ENCODE results near the gene CFAP99.
A peak's percentile ranks its signal among the peaks of the same experiment; 100 is the strongest.

GRCh38 chr4:2468456-2469191 lies 49.9 kb downstream of the CFAP99 start, which contains the start of gene RNF4:
- TF ChIP-seq CTCF (IDR thresholded peaks at IDR 0.05) (peak in 1 of 4 experiments; percentile 3), POLR2A (IDR thresholded peaks at IDR 0.05) (peak; percentile 30 to 60)

All from uterus (tissue), 2 donors.